ENCODE data around the gene BTN3A1. TPM values are rescaled to one million over a fixed set of nuclear protein-coding genes. Genes with fewer than 3 reads are reported as not detected.

BTN3A1 gene
- total RNA-seq, 4 donors from 2014 or later, result 2.5 to 3.5 (median 3.1) TPM

- H3K4me3 ChIP-seq, result no peak overlapping the region
- no peaks in the 10 kb centered on the region for H3K27me3 ChIP-seq
- DNase-seq (no peak), ATAC-seq (no peak)
- intact Hi-C loops (cut with DNase I; ENCODE audit: low total_unique reads) (loop anchor here (2.0 kb wide), 1 partner anchor 17 kb away; the partner anchor contains the start of gene BTN3A2), in situ Hi-C loops (cut with MboI; ENCODE audit: low sequenced_read_pairs in 4 of 4) (no loop called here)
- H3K36me3 ChIP-seq, result no peaks in the 10 kb centered on the region
- TF ChIP-seq CTCF (IDR thresholded peaks at IDR 0.05 in 4 of 5, conservative IDR thresholded peaks at IDR 0.05 in 1 of 5), result no peak
- no peak for TF ChIP-seq POLR2A (IDR thresholded peaks at IDR 0.05)
- H3K27ac ChIP-seq, result no peak overlapping the region
- H3K4me1 ChIP-seq, result no peaks in the 10 kb centered on the region
- no peaks in the 10 kb centered on the region for H3K9me3 ChIP-seq
These were observed 20.0 kb upstream of the BTN3A1 start for GRCh38 chr6:26382121-26382520.

GRCh38 chr6:26383624-26384417 is 18.3 kb upstream of the BTN3A1 start:
- Histone ChIP-seq H3K9me3 (no peaks in the 10 kb centered on the region), H3K27ac (peak overlapping the region; percentile 70 to 77 (median 74)), H3K4me1 (no peaks in the 10 kb centered on the region), H3K4me3 (peak overlapping the region; percentile 63 to 79 (median 72)), H3K27me3 (no peaks in the 10 kb centered on the region), H3K36me3 (no peaks in the 10 kb centered on the region)
- ATAC-seq (peak in 1 of 2 donors; percentile 37), DNase-seq (no peak)
- in situ Hi-C loops (cut with MboI; ENCODE audit: low sequenced_read_pairs in 4 of 4), result no loop called here
- intact Hi-C loops (cut with DNase I; ENCODE audit: low total_unique reads), result loop anchor here (1.0 to 2.0 kb wide), 2 partner anchors 18 to 19 kb away; partner anchors contain the start of genes BTN3A1 and BTN3A2
- TF ChIP-seq POLR2A (IDR thresholded peaks at IDR 0.05) (no peak), CTCF (IDR thresholded peaks at IDR 0.05 in 4 of 5, conservative IDR thresholded peaks at IDR 0.05 in 1 of 5) (no peak)

- H3K27me3 ChIP-seq, result no peaks in the 10 kb centered on the region
- ATAC-seq (no peak), DNase-seq (no peak)
- no peaks in the 10 kb centered on the region for H3K9me3 ChIP-seq
- no peak overlapping the region for H3K4me3 ChIP-seq
- no peaks in the 10 kb centered on the region for H3K4me1 ChIP-seq
- no peaks in the 10 kb centered on the region for H3K36me3 ChIP-seq
- in situ Hi-C loops (cut with MboI; ENCODE audit: low sequenced_read_pairs in 4 of 4), result no loop called here
- intact Hi-C loops (cut with DNase I; ENCODE audit: low total_unique reads), result no loop called here
- TF ChIP-seq CTCF (IDR thresholded peaks at IDR 0.05 in 4 of 5, conservative IDR thresholded peaks at IDR 0.05 in 1 of 5) (no peak), POLR2A (IDR thresholded peaks at IDR 0.05) (no peak)
- no peak overlapping the region for H3K27ac ChIP-seq
These were observed 16.3 kb upstream of the BTN3A1 start for GRCh38 chr6:26385734-26386125.

GRCh38 chr6:26387565-26387964 is 14.5 kb upstream of the BTN3A1 start:
- H3K36me3 ChIP-seq, result no peaks in the 10 kb centered on the region
- DNase-seq (no peak), ATAC-seq (no peak)
- H3K27ac ChIP-seq, result no peak overlapping the region
- intact Hi-C loops (cut with DNase I; ENCODE audit: low total_unique reads) (no loop called here), in situ Hi-C loops (cut with MboI; ENCODE audit: low sequenced_read_pairs in 4 of 4) (no loop called here)
- no peaks in the 10 kb centered on the region for H3K4me1 ChIP-seq
- no peaks in the 10 kb centered on the region for H3K9me3 ChIP-seq
- no peak overlapping the region for H3K4me3 ChIP-seq
- TF ChIP-seq CTCF (IDR thresholded peaks at IDR 0.05 in 4 of 5, conservative IDR thresholded peaks at IDR 0.05 in 1 of 5), result no peak
- TF ChIP-seq POLR2A (IDR thresholded peaks at IDR 0.05), result no peak
- H3K27me3 ChIP-seq, result no peaks in the 10 kb centered on the region
